CD4-positive, alpha-beta T cell treated with Interleukin-4 for 4 hours (primary cell): ENCODE data around the gene BCL2.

ENCODE experiments used
- DNase-seq: peaks from one replicate; pipeline ENCODE4 v3.0.0-alpha.2; 2020

The BCL2 gene

GRCh38 chr18:63102941-63103744 is 216.4 kb downstream of the BCL2 start:
- DNase-seq = no peak

GRCh38 chr18:63100630-63101055 is 218.9 kb downstream of the BCL2 start:
- no peak for DNase-seq

DNA sequence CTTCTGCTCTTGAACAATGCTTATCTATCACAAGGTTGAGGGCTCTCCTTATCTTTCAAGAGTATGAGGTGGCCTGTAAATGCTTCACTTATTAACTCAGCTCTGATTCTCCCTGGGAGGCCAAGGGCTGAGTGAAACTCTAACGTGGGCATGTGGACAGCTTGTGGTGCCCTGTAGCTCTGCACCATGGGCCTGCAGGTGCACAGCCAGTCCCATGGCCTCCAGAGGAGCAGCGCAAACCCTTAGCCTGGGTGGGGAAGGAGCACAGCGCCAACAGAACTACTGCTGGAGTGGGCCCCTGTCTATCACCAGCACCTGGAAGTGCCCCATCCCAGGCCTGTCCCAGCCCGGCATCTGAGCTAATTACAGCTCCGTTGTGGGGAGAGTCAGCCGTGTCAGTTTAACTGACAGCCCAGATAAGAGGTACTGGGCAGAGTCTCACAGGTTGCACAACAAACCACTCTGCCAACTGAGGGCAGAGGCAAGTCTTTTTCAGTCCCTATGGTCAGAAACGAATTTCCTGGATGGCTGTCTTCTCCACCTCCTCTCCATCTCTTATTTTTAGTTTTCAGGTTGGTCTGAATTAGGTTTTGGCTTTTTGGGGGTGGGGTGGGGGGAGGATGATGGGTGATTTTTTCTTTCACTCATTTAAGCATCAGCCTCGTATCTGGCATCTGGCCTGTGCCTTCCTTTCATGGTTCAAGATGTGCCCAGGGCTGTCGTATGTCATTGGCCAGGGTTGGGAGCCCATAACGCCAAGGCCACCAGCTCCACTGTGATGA is 219.5 kb downstream of the BCL2 start:
- DNase-seq = no peak

DNA sequence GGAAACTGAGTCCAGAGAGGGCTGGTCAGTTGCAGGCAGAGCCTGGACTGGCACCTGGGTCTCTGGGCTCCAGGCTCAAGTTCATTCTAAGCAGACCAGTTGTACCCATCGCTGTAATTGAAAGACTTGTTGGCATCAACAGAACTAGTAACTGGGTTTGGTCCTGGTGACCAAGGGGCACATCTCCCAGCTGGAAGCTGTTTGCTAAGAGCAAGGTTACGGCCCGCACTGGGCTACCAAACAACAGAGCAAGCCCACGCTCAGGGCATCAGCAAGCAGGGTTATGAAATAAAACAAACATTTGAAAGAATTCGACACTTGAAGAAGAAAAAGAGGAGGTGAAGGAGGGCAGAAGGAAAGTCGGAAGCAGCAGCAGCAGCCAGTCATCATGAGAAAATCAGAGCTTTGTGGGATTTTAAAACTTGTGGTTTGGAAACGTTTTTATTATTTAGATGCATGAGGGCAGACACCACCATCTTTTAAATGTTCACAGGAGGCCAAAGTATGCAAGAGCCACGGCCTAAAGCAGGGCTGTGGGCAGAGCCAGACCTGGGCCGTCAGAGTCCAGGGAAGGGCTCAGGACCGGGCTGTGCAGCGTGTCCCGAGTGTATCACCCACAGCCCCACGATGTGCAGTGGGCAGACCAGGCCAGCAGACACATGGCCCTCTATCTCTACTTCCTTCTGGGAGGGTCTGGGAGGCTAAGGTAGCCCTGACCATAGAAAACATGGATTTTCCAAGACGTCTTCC is 220.3 kb downstream of the BCL2 start:
- no peak for DNase-seq

DNA sequence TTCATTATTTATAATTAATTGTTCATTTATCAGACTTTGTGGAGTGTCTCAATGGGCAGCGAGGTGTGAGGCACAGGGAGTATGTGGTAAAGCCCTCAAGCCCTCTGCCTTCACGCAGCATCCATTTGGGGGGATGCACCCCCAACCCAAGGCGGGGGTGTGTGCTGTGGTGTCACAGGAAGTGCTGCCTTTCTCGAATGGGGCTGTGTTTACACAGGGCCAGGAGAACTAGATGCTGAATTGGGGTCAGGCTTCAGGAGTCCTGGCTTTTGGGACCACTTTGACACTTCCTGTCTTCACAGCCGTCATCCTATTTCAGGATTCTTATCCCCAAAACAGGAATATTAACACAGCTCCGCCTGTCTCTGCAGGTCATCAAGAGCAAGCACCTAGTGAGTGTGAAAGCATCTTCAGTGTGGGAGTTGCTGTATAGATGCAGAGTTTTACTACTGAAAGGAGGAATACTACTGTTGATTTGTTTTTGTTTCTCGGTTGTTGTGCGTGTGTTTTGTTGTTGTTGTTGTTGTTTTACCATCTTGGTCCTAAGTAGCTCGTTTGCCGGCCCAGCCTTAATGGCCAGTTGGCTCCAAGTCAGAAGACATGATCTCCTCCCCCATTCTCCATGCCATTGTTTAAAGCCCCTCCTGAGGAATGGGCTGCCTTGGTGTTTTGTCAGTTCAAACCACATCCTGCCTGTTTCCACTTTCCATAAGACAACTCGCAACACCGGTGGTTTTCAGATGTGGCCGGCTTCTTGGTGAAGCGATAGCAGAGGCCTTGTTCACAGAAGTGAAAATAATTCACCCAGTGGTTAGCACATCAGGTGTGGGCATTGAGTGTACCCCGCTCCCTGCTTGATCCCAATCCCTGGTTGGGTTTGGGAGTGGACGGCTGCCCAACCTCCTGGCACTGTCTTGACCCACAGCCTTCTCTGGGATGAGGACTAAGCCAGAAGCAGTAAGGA is 221.3 kb downstream of the BCL2 start:
- peak; percentile 27 for DNase-seq

GRCh38 chr18:63097178-63097577 is 222.4 kb downstream of the BCL2 start:
- no peak for DNase-seq

DNA sequence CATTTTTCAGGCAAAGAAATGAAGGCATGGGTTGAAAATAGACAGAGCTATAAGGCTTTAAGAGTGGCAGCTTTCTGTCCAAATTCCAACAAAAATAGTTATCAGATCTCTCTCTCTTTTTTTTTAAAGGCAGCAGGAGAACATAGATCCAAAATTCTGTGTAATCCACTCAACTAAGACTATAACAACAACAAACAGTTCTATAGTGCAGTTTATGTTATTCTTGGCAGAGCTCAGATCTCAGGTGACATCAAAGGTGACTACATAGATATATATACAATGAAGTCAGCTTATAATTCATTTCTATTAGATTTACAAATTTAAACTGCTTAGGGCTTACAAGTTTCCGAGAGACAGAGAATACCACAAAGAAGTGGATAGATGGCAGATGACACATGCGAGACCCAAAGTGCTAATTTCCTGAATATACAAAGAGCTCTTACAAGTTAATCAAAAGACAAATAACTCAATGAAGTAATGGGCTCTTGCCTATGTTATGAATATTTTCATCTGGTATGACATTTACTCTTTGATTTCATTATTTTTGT is 223.2 kb downstream of the BCL2 start:
- no peak for DNase-seq

DNA sequence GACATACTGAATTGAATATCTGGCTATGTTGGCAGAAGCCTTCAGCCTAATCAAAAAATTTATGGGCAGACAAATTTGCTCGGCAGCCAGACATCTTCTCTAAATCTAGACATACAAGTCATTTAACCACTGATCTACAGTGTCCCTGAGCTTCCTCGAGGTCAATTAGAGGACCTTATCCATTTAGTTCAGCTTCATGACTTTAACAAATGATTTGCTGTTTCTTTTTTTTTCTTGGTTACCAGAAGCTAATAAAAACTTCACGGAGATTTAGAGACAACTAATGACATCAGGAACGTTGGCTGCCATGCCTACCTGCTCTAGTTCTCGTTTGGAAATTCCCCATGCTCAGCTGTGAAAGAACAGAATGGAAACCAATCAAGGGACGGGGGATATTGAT is 223.8 kb downstream of the BCL2 start:
- no peak for DNase-seq

GRCh38 chr18:63091671-63092364 is 227.8 kb downstream of the BCL2 start:
- DNase-seq = no peak

DNA sequence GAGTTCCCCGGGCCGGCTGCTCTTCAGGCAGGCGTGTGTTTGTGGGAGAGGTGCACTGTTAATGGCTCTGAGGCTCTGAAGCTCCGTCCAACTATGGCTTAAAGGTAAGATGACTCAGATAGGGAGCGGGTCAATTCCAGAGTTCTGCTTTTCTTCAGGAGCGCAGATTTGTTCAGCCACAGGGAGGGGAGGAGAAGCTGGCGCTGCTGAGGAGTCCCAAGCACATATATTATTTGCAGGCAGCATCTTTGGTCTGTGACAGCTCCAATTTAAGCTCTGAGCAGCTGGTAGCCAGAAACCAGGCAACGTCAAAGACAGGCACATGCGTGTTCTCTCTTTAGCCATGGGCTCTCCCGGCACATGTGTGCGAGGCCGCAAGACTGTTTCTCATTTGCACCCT is 229.2 kb downstream of the BCL2 start:
- no peak for DNase-seq

DNA sequence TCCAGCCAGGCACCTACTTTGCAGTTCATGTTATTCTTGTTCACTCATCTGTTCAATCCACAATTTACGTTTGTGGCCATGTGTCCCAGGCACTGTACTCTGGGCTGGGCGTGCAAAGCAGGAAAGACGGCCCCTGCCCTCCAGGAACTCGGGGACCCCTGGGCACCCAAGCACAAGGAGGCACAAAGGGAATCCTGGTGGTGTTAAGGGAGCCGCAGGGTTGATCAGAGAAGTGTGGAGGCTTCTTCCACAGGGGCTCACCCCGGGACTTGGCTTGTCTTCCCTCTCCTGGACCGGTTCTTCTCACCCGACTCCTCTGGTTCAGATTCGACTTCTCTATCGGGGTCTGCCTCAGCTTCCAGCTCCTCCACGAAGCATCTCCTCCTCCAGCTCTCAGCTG is 230.5 kb downstream of the BCL2 start:
- no peak for DNase-seq

DNA sequence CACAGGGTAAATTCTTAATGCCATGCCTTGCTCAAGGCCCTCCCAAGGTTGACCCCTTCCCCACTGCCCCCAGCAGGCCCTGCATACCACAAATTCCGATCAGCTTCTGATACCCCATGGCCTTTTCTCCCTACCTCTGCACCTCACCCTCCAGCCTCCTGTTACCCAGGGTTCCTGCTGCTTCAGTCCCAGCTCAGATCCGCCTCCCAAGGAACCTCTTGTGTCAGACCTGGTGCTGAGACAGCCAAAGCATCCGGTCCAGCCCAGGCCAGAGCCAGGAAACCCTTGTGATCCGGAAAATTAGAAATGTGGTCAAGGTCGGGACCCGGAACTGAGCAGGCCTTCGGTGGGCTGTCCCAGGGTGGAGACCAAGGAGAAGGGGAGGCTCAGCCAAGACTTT is 231.3 kb downstream of the BCL2 start:
- no peak for DNase-seq

GRCh38 chr18:63087421-63088230 is 231.9 kb downstream of the BCL2 start:
- DNase-seq = no peak

- no peak for DNase-seq
These were observed 234.0 kb downstream of the BCL2 start for GRCh38 chr18:63085611-63086010.

DNA sequence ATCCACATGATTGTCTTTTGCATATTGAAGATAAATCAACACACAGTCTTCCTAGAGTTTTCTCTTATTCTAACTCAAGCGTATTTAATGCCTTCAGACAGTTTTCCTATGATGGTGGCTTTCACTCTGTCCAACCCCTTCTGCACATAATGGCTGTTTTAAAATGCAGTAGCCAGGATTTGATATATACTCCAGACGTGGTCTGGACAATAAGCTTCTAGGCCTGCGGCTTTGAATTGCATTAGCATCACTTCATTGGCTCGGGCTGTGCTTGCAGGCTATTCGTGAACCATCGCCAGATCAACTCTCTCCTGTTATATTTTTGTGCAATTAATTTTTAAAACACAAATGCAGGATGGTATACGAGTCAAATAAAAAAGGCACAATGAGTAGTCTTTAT is 235.3 kb downstream of the BCL2 start:
- no peak for DNase-seq

- no peak for DNase-seq
These were observed 236.0 kb downstream of the BCL2 start for GRCh38 chr18:63083555-63083954.

DNA sequence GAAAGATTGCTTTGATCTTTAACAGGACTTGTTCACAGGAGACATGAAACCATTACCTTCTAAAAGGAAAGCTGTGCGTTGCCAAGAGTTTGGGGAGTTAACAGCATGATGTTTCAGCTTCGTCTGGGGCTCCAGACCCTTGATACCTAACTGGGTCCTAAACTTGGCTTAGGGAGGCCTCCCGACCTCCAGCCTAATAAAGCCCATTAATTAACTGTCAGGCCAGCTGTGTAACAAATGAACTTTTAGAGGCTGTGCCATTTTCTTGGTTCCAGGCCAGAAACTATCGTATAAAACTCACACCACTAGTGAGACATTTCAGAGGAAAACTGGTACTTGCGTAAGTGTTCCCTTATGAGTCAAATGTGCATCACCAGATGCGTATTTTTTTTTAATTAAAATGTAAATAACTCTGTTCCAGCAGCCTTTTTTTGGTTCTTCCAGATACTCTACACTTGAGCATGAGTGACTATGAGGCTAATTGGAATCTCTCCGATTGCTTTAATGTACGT is 236.5 kb downstream of the BCL2 start:
- no peak for DNase-seq

DNA sequence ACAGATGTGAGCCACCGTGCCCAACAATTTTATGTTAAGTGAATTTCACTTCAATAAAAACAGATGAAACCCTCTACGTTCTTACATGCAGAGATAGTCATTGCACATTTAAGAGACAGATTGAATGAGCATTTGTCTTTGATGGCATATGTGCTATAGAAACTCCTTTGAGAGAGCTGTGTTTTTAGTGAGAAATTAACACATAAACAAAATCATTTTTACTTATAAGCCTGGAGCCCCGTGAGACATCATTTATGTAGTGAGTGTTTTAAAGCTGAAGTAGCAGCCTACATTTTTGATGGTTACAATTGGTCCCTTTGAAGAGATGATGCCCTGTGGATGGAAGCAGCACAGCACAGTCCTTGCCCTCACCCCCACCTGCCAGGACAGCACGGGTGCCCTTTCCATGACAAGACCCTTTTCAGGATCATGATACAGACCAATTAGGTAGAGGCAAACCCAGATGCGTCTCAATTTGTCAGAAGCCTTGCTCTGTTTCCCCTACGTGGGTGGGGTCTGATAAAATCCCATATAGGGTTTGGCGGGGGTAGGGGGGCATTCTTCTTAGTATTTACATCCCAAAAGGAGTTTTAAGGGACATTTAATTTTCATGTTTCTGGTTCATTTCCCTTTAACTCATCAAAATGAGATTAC is 237.1 kb downstream of the BCL2 start:
- no peak for DNase-seq

DNA sequence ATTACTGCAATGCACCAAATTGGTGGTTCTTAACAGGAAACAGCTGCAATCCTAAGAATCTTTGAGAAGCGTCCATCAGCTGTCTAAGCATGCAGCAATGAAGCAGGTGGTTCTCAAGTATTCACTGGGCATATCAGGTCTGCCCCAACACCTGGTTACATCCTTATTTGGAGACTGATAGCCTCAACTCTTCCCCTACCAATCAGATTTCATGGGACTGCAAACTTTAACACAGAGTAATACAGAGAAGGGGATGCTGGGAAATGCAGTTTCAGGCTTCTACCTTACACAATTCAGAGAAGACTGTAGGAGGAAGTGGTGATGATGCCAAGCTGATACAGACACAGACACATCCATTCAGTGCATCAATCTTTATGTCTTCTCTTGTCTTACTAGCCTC is 240.5 kb downstream of the BCL2 start:
- DNase-seq = no peak

- DNase-seq = no peak
These were observed 241.1 kb downstream of the BCL2 start for GRCh38 chr18:63078471-63078870.
